HepG2 (cell line): ENCODE measurements around the gene BBIP1. TPM values are rescaled to one million over a fixed set of nuclear protein-coding genes. Genes with fewer than 3 reads are reported as not detected.

ENCODE experiments used
- CHCHD3 ChIP-seq: sonication (generic); formaldehyde crosslinking; IDR thresholded peaks from 2 replicates; pipeline ENCODE4 v1.8.0; 2022; ENCODE audit warnings: mild to moderate bottlenecking, missing genetic modification reagents, moderate library complexity
- CSRNP2 ChIP-seq: sonication (generic); formaldehyde crosslinking; conservative IDR thresholded peaks from 2 replicates; pipeline ENCODE4 v1.8.0; 2022; ENCODE audit warnings: low read depth, missing genetic modification reagents
- HMG20A ChIP-seq: IDR thresholded peaks from 2 replicates; pipeline ENCODE4 v1.6.1; 2016; ENCODE audit warnings: borderline replicate concordance
- JUN ChIP-seq: sonication (generic); formaldehyde crosslinking; IDR thresholded peaks from 2 replicates; pipeline ENCODE4 v1.4.0; 2020; ENCODE audit warnings: mild to moderate bottlenecking, missing genetic modification reagents
- KAT2B ChIP-seq: fragments of 150-350 bp; IDR thresholded peaks from 2 replicates; pipeline ENCODE4 v1.6.1; 2014; ENCODE audit warnings: low read depth, low read length, borderline replicate concordance
- MAFF ChIP-seq: IDR thresholded peaks from 2 replicates; pipeline ENCODE4 v1.6.1; 2011; ENCODE audit warnings: low read depth, low read length, improper control_type of control experiment
- MAFK ChIP-seq, 2 experiments: IDR thresholded peaks in 1 of 2; conservative IDR thresholded peaks in 1 of 2; 2 replicates each; pipeline ENCODE4 v1.6.1; 2011; ENCODE audit warnings: improper control_type of control experiment in 2 of 2, low read length in 2 of 2
- MTA1 ChIP-seq: sonication (generic); formaldehyde crosslinking; IDR thresholded peaks from 2 replicates; pipeline ENCODE4 v1.4.0; 2020; ENCODE audit warnings: missing genetic modification reagents, mild to moderate bottlenecking, borderline replicate concordance
- PCBP2 ChIP-seq: fragments of 200-400 bp; formaldehyde crosslinking; optimal IDR thresholded peaks from 2 replicates; pipeline ENCODE3; 2018; ENCODE audit warnings: low read length, low read depth; ENCODE audit not compliant: poor library complexity, severe bottlenecking
- PPARG ChIP-seq: conservative IDR thresholded peaks from 2 replicates; pipeline ENCODE4 v1.6.1; 2016; ENCODE audit warnings: missing biosample characterization, missing genetic modification reagents
- RERE ChIP-seq: IDR thresholded peaks from 2 replicates; pipeline ENCODE4 v1.6.1; 2016; ENCODE audit warnings: low read depth, missing genetic modification reagents, missing compliant biosample characterization
- SMYD3 ChIP-seq: sonication (generic); formaldehyde crosslinking; IDR thresholded peaks from 2 replicates; pipeline ENCODE4 v1.8.1; 2023; ENCODE audit warnings: mild to moderate bottlenecking, missing genetic modification reagents
- TBX2 ChIP-seq: sonication (generic); formaldehyde crosslinking; IDR thresholded peaks from 2 replicates; pipeline ENCODE4 v1.5.0; 2020; ENCODE audit warnings: missing genetic modification reagents, mild to moderate bottlenecking, borderline replicate concordance
- WIZ ChIP-seq: sonication (generic); formaldehyde crosslinking; IDR thresholded peaks from 2 replicates; pipeline ENCODE4 v1.5.1; 2020; ENCODE audit warnings: mild to moderate bottlenecking, missing genetic modification reagents
- ZBTB25 ChIP-seq: IDR thresholded peaks from 2 replicates; pipeline ENCODE4 v1.6.1; 2018; ENCODE audit warnings: missing genetic modification reagents
- ZNF18 ChIP-seq: sonication (generic); formaldehyde crosslinking; IDR thresholded peaks from 2 replicates; pipeline ENCODE4 v1.8.0; 2022; ENCODE audit warnings: mild to moderate bottlenecking, missing genetic modification reagents; ENCODE audit not compliant: insufficient replicate concordance
- ZNF343 ChIP-seq: sonication (generic); formaldehyde crosslinking; IDR thresholded peaks from 2 replicates; pipeline ENCODE4 v1.4.0; 2020; ENCODE audit warnings: mild to moderate bottlenecking, missing genetic modification reagents
- ZNF614 ChIP-seq: IDR thresholded peaks from 2 replicates; pipeline ENCODE4 v1.6.1; 2018; ENCODE audit warnings: missing biosample characterization, missing genetic modification reagents, inconsistent platforms, borderline replicate concordance
- ZNF790 ChIP-seq: sonication (generic); formaldehyde crosslinking; IDR thresholded peaks from 2 replicates; pipeline ENCODE4 v1.8.0; 2022; ENCODE audit warnings: missing genetic modification reagents, mild to moderate bottlenecking, borderline replicate concordance
- polyA plus RNA-seq, 8 experiments: library from polyadenylated mRNA; depleted of rRNA in 3 of 8; stranded (reverse) in 7 of 8; unstranded in 1 of 8; fragments of >200 nt; fragmentation: Illumina TruSeq in 4 of 8; extraction: Trizol in 4 of 8; gene quantifications; 2 replicates each; pipeline versions ENCODE4 v1.2.1 to v1.2.3, GENCODE V29; 2011 to 2016; ENCODE audit warnings: low read depth in 4 of 8, missing spikeins in 1 of 8, mixed read lengths in 1 of 8; ENCODE audit not compliant: insufficient read depth in 1 of 8
- total RNA-seq, 5 experiments: library from RNA; depleted of rRNA; stranded (reverse); fragments of >200 nt; fragmentation: Illumina TruSeq; extraction: Trizol; gene quantifications; 2 replicates each; pipeline ENCODE4 v1.2.3, GENCODE V29; 2016; ENCODE audit warnings: low read depth in 1 of 5

BBIP1 gene
- total and polyA plus RNA-seq, 2 of the 13 experiments (the other 11 are each of a cell fraction or from before 2014, with no cell fraction given): 18.3 to 24.1 TPM

- no peak; a peak in 1 of 4 replicates for TF ChIP-seq MAFK (conservative IDR thresholded peaks at IDR 0.05 in 1 of 2, IDR thresholded peaks at IDR 0.05 in 1 of 2; ENCODE audit: low read length in 2 of 2)
- no peak for TF ChIP-seq ZNF18 (CRISPR knock-in tag)
- no peak for TF ChIP-seq ZNF343
- no peak for TF ChIP-seq CSRNP2
- peak; percentile 57 for TF ChIP-seq PPARG (CRISPR knock-in tag)
- TF ChIP-seq PCBP2: no peak
- TF ChIP-seq ZBTB25 (CRISPR knock-in tag): peak; percentile 54; the same call in 1 of the 2 replicates
- TF ChIP-seq MTA1 (CRISPR knock-in tag): no peak
- no peak for TF ChIP-seq ZNF790 (CRISPR knock-in tag)
- TF ChIP-seq CHCHD3 (CRISPR knock-in tag): no peak
- TF ChIP-seq JUN (CRISPR knock-in tag): no peak
- 0 out of 2 replicates have a peak, but pooled peaks have one; percentile 47 for TF ChIP-seq RERE (CRISPR knock-in tag)
- TF ChIP-seq WIZ (CRISPR knock-in tag): no peak
- TF ChIP-seq HMG20A (CRISPR knock-in tag): peak; percentile 68; the same call in 1 of the 2 replicates
- 0 out of 2 replicates have a peak, but pooled peaks have one; percentile 47 for TF ChIP-seq SMYD3 (CRISPR knock-in tag)
- TF ChIP-seq KAT2B: no peak
- TF ChIP-seq TBX2 (CRISPR knock-in tag): peak; percentile 89
- TF ChIP-seq MAFF: 0 out of 2 replicates have a peak, but pooled peaks have one; percentile 22
- TF ChIP-seq ZNF614 (CRISPR knock-in tag): 0 out of 2 replicates have a peak, but pooled peaks have one; percentile 50
Measured at GRCh38 chr10:110857265-110858171, 61.5 kb downstream of the BBIP1 start (continued).
